NCI-H146 treated with DMSO at 0.1 percent for 48 hours (cell line): ENCODE data around the gene RHEB.
"Not testable (repeated sequence)": the region's sequence is repeated elsewhere in the genome, so short reads cannot be mapped to it uniquely, and the experiment has no call there.

Experiments
- DNase-seq: peaks from one replicate; lab custom pipeline; 2025; ENCODE audit not compliant: unreplicated experiment; lab: John Stamatoyannopoulos, UW

Gene RHEB, protein sequence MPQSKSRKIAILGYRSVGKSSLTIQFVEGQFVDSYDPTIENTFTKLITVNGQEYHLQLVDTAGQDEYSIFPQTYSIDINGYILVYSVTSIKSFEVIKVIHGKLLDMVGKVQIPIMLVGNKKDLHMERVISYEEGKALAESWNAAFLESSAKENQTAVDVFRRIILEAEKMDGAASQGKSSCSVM

DNA sequence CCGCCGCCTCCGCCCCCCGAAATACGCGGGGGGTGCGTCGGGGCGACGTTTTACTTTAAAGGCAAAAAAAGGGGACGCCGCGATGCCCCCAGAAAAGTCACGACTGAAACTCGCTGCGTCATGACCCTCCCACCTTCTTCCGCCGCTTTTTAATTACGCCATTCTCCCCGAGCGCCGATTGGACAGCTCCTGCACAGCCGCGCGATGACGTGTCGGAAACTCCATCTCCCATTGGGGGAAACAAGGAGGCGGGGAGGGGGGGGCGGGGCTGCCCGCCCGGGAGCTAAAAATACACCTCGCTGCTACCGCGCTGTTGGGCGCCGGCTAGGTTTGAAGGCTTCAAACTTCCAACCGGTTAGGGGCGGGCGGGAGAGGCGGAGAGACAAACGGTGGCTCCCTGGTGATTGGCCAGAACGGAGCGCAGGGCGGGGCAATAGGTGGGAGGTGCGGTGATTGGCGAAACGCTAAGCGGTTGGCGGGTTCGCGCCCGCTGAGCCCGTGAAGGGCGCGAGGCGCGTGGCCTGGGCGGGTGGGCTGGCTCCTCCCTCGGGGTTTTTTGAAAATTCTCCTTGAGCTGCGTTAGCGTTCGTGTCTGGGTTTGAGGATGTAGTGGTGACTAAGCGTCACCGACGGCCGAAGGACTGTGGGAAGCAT is at the start of gene RHEB:
Gene RHEB, minus strand, starts transcription at position 131 of the 654 bp plus-strand sequence. CDS start 384 bp downstream, outside the sequence.
- peak; percentile 93 for DNase-seq

DNA sequence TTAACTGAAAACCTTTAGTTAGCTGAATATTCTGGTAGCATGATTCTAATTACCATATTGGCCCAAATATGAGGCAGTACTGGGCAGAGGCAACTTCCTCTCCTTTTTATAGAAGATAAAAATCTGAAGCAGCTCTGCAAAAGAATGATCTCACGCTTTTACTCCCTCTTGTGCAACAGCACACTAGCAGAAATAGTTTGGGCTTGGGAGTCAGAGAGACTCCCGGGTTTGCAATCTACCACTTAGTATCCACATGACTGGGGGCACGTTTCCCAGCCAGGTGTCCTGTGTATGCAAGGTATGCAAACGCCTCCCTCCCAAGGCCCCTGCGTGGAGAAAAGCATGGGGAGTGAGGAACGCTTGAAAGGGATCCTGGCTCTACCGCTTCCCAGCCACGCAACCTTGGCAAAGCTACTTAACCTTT is 47.2 kb upstream of the RHEB start:
- no peak for DNase-seq

DNA sequence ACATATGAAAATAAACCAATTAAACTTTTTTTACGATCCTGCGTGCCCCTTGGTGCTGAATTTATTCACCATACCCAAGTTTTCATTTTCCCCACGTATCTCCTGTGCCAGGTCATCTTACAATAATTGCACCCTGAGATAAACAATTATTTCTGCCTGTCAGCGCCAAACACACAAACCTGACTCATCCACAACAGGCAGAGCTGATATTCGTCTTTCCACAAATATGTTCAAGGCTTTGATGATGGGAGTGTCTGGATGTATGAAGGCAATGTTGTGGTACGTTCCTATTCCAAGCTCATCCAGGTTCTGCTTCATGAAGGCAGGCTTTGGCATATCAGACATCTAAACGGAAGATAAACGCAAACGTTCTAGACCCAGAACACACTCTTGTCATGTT is 45.8 kb upstream of the RHEB start:
- no peak for DNase-seq

DNA sequence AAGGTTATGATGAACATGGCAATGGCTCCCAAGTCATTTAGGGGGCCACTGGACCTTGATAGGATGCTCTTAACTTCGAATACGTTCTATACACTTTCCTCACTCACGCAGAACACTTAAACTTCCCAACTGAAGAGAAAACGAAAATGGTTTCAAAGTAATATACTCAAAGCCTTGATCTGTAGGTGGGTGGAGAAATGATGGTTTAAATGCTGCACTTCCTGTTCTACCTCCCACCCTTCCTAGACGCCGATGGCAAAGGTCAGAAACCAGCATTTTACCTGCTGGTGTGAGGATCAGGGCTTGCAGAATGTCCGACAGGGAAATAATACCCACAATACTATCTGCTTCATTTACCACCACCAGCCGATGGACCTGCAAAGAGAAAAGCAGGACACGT is 40.5 kb upstream of the RHEB start:
- DNase-seq = no peak

DNA sequence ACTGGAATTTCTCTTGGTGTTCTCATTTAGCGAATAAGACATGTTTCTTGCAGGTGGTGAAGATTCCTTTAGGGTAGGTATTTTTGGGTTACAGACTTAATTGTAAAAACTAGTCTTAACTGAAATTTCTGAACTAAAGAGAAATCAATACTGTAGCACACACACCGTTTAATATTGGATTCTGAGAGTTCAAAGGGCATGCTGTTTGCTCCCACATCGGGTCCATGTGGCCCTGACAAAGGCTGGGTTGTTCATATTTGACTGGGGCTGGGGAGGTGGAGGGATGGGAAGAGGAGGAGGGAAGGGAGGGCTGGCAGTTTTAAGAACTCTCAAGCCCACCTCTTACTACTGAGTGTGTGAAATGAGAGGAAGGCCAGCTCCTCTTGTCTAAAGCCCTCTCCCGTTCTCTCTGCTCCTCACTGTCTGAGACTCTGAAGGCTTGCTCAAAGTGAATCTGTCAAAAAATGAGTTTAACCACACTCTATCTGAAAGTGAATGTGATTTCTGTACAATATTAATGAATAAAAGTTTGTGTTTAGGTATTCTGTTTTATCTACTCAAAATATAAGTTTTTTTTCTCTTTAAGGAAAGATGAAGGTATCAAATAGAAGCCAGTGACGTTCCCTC is 40.0 kb upstream of the RHEB start:
- no peak for DNase-seq

DNA sequence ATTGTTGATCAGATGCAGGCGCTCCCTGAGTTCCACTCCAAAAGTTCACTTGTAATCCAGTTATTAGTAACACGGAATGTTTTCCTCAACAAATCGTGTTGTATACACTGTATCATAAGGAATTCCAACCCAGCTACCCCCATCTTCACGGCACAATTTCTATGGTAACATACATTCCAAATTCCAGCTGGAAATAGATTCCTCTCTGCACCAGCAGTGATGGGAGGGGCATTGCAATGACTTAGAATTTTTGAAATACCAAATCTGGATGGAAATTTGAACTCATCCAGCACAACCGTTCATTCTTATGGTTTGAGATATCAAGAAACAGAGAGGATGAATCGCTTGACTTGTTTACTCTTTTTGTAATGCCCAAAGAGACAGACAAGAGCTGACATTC is 38.9 kb upstream of the RHEB start:
- no peak for DNase-seq

DNA sequence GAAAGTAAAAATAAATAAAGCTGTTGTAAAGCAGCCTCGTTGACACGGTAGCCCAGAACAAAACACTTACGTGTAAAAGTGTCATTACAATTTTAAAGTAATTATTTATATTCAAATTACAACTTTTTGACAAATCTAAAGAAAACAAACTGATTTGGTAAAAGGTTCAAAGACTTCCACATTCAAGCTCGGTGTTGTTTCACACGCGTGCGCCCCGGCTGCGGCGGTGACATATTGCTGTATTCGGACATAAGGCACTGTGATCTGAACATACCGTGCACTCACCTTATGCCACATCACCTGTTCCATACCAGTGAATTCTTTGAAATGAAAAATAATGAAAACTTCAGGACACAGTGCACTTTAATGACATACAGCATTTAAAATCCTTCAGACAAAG is 36.9 kb upstream of the RHEB start:
- DNase-seq = no peak

DNA sequence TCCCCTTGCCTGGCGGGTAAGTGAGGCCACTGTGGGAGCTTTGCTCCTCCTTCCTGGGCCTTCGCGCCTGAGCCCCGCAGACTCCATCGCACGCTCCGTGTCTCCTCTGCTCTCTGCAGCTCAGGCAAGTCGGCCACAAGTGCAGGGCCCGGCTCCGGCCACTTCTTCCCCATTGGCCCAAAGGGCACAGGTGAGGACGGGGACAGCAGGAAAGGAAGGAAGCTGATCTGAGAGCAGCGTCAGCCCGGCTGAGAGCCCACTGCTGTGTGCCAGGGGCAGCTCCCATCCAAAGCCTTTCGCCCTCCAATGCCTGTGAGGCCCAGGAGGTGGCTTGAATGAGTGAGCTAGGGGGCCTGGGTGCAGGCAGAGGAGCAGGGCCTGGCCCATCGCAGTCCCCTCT is 33.7 kb upstream of the RHEB start:
- DNase-seq = no peak

DNA sequence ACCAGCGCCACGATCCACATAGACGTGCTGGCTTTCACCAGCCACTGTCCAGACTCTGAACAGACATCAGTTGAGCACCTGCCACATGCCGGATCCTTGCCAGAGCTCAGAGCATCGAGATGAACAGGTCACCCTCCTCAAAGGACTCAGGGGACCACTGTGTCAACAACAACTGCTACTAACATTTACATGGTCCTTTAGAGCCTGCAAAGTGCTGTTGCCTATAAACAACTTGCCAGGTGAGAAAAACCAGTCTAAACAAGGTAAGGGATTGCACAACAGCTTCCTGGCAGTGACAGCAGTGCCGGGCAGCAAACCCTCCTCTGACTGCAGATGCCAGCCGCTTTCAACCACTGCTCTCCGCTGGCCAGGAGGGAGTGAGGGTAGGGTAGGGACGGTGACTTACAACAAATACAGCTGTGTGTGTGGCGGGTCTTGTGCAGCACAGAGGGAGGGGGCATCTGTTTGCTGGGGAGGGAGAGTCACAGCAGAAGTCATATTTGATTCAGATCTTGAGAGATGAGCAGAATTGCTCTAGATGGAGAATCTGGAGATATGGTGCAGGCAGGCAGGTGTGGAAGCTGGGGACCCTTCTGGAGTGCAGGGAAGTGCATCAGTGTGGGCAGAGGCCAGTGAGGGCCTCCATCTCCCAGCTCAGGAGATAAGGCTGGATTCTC is 32.8 kb upstream of the RHEB start:
- no peak for DNase-seq

DNA sequence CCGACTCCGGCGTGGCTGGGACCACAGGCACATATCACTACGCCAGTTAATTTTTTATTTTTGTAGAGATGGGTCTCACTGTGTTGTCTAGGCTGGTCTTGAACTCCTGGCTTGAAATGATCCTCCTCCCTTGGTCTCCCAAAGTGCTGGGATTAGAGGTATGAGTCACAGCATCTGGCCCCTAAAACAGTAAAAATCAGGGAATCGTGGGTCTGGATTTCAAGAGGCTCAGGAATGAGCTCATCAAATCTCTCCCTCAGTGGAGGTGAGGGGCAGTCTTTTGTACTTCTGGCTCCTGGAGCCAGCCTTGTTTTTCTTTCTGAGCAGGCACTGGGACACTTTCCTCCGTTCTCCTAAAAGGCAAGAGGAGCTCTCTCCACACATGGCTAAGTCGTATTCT is 32.1 kb upstream of the RHEB start:
- DNase-seq = no peak

DNA sequence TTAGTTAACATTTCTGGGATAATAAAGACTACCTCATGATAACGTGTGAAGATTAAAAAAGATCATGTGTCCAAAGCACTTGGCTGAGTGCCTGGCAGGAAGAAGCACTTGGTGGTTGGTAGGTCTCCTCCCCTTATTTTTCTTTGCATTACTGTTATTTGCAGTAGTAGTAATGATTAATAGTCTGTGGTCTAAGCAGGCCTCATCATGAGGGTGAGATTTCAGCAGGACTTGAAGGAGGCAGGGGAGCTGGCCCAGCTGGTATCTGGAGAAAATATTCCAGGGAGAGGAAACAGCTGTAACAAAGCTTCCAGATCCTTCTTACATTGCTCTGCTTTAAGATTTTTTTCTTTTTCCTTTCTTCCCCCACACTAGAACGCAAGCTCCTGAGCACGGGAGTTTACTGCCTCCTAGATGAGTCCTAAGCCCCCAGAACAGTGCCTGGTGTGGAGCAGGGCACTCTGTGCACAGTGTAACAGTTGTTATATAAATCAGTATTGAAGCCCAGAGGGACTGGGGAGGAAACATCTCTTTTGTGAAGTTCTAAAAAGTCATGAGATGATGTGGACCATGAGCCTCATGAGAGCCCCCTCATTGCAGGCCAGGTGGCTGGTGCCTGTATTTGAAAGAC is 31.1 kb upstream of the RHEB start:
- no peak for DNase-seq

DNA sequence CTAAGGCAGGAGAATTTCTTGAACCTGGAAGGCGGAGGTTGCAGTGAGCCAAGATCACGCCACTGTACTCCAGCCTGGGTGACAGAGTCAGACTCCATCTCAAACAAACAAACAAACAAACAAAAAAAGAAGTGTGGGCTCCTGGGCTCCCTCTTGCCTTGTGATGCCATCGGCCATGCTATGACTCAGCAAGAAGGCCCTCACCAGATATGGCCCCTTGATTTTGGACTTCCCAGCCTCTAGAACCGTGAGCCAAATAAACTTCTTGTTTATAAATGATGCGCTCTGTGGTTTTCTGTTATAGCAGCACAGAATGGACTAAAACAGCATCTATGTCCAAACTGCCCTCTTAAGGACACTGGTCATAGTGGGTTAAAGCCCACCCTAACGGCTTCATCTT is 29.9 kb upstream of the RHEB start:
- no peak for DNase-seq

DNA sequence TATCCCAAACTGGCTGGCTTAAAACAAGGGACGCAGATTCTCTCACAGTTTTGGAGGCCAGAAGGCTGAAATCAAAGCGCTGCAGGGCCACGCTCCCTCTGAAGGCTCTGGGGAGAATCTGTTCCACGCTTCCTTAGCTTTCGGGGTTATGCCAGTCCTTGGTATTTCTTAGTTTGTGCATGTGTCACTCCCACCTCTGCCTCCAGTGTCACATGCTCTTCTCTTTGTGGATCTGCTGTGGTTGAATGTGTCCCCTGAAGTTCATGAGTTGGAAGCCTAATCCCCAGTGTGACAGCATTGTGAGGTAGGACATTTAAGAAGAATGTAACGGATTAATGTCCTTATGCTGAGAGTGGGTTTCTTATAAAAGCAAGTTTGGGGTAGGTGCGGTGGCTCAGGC is 29.4 kb upstream of the RHEB start:
- no peak for DNase-seq

DNA sequence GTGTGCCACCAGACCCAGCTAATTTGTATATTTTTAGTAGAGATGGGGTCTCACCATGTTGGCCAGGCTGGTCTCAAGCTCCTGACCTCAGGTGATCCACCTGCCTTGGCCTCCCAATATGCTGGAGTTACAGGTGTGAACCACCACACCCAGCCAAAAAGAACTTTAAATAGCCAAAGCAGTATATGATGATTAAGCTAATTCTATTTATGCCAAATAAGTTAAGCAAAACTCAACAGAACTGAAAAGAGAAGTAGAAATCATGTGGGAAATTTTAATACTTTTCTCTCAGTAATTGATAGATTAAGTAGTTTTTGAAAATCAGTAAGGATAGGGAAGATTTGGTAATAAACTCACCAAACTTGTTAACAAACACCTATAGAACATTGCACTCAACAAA is 24.5 kb upstream of the RHEB start:
- no peak for DNase-seq

DNA sequence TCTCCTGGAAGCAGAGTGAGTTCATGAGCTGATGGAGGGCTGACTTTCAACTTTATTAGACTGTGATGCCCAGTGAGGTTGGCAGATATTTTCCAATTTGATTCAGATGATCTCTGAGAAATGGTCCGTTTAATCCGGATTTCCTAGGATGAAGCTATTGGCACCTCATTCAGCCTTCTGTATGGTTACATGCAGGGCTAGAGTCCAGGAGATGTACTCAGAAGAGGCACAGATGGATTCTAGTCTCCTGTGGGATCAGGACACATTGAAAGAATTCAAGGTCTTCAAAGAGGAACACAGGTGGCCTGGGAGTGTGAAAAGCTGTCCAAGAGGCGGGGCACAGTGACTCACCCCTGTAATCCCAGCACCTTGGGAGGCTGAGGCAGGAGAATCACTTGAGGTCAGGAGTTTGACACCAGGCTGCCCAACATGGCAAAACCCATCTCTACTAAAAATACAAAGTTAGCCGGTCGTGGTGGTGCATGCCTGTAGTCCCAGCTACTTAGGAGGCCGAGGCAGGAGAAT is 23.0 kb upstream of the RHEB start:
- DNase-seq = no peak

DNA sequence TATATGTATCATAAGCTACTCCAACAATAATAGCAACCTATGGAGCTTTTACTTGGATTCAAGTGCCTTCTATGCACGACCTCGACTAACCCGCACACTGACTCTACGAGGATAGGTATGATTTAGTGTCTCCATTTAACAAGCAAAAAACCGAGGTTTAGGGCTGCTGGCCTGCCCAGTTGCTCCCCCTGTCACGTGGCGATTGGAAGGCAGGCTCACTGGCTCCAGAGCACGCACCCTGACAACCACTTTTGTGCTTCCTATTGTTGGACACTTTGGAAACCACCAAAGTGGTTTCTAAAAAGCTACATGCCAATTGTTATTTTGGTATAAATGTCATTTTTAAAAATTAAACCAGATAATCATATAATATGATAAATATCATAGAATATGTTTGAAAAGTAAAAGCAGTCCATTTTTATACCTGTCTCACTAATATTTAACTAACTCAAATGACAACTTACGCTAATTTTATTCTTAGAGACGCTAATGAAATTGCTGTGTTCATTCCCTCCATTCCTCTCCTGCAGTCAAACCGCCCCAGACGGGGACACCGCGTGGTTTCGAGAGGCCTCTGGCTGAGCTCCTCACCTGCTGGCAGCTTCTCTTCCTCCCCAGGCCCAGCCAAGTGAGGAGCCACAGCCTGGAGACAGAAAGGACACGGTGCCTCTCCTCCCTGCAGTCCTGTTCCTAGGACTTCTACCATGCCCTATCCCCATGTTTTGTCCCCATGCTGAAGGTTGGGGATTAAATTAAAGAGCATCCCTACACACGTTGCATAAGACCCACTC is 22.2 kb upstream of the RHEB start:
- DNase-seq = no peak

DNA sequence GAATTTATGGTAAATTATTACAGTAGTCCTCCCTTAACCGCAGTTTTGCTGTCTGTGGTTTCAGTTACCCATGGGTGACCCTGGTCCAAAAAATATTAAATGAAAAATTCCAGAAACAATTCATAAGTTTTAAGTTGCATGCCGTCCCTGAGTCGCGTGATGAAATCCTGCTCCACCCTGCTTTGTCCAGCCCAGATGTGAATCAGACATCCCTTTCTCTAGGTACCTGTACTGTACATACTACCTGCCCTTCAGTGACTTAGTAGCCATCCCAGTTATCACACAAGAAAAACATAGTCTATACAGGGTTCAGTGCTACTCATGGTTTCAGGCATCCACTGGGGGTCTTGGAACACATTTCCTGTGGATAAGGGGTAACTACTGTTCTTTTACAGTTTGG is 20.5 kb upstream of the RHEB start:
- no peak for DNase-seq

DNA sequence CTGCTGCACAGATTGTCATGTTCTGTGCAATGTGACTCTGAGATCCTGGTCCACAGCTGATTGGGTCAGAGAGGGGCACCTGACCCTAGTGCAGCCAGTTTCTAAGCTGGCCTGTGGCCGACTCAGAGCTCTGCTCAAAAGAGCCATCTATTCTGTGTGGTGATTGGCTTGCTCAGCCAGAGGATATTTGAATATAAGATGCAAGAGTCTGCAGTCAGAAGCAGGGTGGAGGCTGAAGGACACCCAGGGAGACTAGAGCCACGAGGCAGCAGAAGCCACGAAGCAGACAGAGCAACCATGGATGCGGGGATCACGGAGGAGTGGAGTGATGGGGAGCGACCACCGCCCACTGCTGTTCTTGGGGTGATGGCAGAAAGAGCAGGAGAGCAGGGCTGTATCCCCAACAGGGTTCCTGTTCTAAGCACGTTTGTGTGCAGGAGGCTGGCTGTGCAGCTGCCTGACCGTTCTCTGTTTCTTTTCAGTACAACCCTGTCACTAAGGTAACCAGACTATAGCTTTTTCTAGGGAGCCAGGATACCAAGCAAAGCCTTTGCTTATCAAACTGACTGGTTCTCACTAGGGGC is 19.5 kb upstream of the RHEB start:
- DNase-seq = peak; percentile 69

DNA sequence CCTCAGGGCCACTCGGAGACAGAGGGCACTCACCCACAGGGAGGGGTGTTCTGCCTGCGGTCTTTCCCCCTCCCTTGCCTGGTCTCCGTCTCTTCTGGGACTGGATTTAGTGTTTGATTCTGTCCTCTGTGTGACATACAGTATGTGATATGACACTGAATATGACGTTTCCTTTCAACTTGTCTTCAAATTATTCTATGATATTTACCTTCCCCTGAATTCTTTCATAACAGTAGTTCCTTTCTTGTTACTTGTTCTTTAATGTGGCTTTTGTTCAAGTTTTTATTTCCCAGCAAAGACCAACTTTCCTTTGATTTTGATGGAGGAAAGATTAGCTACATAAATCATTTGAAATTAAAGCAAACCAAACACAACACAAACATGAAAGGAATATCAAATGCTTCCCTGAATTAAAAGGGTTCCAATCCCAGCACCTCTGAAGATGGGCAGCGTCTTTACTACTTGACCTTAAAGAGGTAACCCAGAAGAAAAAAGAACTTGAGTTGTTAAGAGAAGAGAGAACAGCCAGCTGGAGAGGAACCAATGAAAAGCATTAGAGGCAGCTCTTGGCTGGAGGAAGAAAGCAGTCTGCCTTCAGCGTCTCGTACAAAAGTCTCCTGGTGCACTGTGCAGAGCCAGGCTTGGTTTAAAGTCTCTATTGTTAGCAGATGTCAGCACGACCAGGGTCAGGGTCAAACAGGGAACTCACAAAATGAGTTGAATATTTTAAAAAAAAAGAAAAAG is 18.3 kb upstream of the RHEB start:
- no peak for DNase-seq

DNA sequence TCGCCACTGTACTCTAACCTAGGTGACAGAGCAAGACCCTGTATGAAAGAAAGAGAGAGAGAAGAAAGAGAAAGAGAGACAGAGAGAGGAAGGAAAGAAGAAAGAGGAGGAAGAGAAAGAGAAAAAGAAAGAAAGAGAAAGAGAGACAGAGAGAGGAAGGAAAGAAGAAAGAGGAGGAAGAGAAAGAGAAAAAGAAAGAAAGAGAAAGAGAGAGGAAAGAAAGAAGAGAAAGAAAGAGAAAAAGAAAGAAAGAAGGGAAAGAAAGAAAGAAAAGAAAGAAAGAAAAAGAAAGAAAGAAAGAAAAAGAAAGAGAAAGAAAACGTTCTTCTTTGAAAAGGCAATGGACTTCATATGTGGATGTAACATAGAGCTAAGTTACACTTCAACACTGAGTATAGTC is 16.5 kb upstream of the RHEB start:
- DNase-seq = not testable (repeated sequence)
